ENCODE data around the gene BCAM. TPM values are rescaled to one million over a fixed set of nuclear protein-coding genes. Genes with fewer than 3 reads are reported as not detected.

Gene BCAM
- total RNA-seq, 3 donors from 2014 or later: 17.1 to 102 (median 75.4) TPM

- intact Hi-C loops (cut with DNase I; ENCODE audit: low total_unique reads): no loop called here
- no peaks in the 10 kb centered on the region for H3K9me3 ChIP-seq
- H3K27ac ChIP-seq: no peak overlapping the region
- no peaks in the 10 kb centered on the region for H3K36me3 ChIP-seq
- DNase-seq (ENCODE audit: low spot score in 2 of 2): no peak
- TF ChIP-seq POLR2A (IDR thresholded peaks at IDR 0.05) (no peak), POLR2AphosphoS5 (IDR thresholded peaks at IDR 0.05) (no peak)
- TF ChIP-seq, protein P1, sequence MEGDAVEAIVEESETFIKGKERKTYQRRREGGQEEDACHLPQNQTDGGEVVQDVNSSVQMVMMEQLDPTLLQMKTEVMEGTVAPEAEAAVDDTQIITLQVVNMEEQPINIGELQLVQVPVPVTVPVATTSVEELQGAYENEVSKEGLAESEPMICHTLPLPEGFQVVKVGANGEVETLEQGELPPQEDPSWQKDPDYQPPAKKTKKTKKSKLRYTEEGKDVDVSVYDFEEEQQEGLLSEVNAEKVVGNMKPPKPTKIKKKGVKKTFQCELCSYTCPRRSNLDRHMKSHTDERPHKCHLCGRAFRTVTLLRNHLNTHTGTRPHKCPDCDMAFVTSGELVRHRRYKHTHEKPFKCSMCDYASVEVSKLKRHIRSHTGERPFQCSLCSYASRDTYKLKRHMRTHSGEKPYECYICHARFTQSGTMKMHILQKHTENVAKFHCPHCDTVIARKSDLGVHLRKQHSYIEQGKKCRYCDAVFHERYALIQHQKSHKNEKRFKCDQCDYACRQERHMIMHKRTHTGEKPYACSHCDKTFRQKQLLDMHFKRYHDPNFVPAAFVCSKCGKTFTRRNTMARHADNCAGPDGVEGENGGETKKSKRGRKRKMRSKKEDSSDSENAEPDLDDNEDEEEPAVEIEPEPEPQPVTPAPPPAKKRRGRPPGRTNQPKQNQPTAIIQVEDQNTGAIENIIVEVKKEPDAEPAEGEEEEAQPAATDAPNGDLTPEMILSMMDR (IDR thresholded peaks at IDR 0.05): no peak
- H3K4me3 ChIP-seq: no peak overlapping the region
- H3K4me1 ChIP-seq: no peaks in the 10 kb centered on the region
- H3K27me3 ChIP-seq: no peaks in the 10 kb centered on the region
Measured at GRCh38 chr19:44839276-44839675, 30.4 kb downstream of the BCAM start.

DNA sequence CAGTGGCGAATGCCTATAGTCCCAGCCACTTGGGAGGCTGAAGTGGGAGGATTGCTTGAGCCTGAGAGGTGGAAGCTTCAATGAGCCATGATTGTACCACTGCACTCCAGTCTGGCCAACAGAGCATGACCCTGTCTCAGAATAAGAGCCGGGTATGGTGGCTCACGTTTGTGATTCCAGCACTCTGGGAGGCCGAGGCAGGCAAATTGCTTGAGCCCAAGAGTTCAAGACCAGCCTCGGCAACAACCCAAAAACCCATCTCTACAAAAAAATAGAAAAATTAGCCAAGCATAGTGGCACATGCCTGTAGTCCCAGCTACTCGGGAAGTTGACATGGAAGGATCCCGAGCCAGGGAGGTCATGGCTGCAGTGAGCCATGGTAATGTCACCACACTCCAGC is 31.9 kb downstream of the BCAM start:
- H3K9me3 ChIP-seq: no peaks in the 10 kb centered on the region
- H3K4me1 ChIP-seq: peaks cover 6 to 7% of the 10 kb centered on the region in 2 donors
- no peak for DNase-seq (ENCODE audit: low spot score in 2 of 2)
- no peaks in the 10 kb centered on the region for H3K36me3 ChIP-seq
- H3K27ac ChIP-seq: no peak overlapping the region
- TF ChIP-seq, protein P1 (IDR thresholded peaks at IDR 0.05): no peak
- TF ChIP-seq POLR2AphosphoS5 (IDR thresholded peaks at IDR 0.05): no peak
- TF ChIP-seq POLR2A (IDR thresholded peaks at IDR 0.05): no peak
- H3K27me3 ChIP-seq: no peaks in the 10 kb centered on the region
- intact Hi-C loops (cut with DNase I; ENCODE audit: low total_unique reads): no loop called here
- no peak overlapping the region for H3K4me3 ChIP-seq

DNA sequence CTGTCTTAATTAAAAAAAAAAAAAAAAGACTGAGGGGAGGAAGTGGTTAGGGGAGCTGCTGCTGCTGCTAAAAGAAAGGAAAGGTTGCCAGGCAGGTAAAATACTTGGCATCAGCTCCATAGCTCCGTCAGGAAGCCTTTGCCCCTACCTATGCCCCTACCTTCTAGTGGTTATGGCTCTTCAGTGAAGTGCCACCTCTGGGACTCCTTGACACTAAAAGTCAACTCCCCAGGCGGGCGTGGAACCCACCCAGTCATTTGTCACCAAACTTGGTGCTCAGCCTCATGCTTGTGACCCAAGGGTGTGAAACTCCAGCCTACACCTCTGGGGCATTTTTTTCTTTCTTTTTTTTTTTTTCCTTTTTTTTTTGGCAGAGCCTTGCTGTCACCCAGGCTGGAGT is 32.3 kb downstream of the BCAM start:
- DNase-seq (ENCODE audit: low spot score in 2 of 2): no peak
- Histone ChIP-seq H3K27me3 (no peaks in the 10 kb centered on the region), H3K36me3 (no peaks in the 10 kb centered on the region), H3K4me3 (no peak overlapping the region), H3K9me3 (no peaks in the 10 kb centered on the region), H3K4me1 (peaks cover 6 to 7% of the 10 kb centered on the region in 2 donors), H3K27ac (no peak overlapping the region)
- TF ChIP-seq POLR2A (IDR thresholded peaks at IDR 0.05) (no peak), POLR2AphosphoS5 (IDR thresholded peaks at IDR 0.05) (no peak)
- TF ChIP-seq, protein P1 (IDR thresholded peaks at IDR 0.05): no peak
- intact Hi-C loops (cut with DNase I; ENCODE audit: low total_unique reads): no loop called here

- peak overlapping the region; percentile 93 to 100 for H3K27ac ChIP-seq
- H3K4me1 ChIP-seq: peaks cover 6 to 7% of the 10 kb centered on the region in 2 donors
- intact Hi-C loops (cut with DNase I; ENCODE audit: low total_unique reads): no loop called here
- TF ChIP-seq POLR2A (IDR thresholded peaks at IDR 0.05) (no peak), POLR2AphosphoS5 (IDR thresholded peaks at IDR 0.05) (no peak)
- TF ChIP-seq, protein P1 (IDR thresholded peaks at IDR 0.05): no peak
- no peaks in the 10 kb centered on the region for H3K36me3 ChIP-seq
- no peak for DNase-seq (ENCODE audit: low spot score in 2 of 2)
- peak overlapping the region; percentile 96 to 100 (median 99) for H3K4me3 ChIP-seq
- no peaks in the 10 kb centered on the region for H3K9me3 ChIP-seq
- H3K27me3 ChIP-seq: no peaks in the 10 kb centered on the region
Measured at GRCh38 chr19:44845286-44845611, 36.3 kb downstream of the BCAM start.

GRCh38 chr19:44845612-44846454 is 36.9 kb downstream of the BCAM start, which contains the start of gene NECTIN2:
TSS of gene NECTIN2 (plus strand) at chr19:44846297. CDS start at chr19:44846526, 229 bp downstream.
- peak within 1 kb of the TSS; percentile 96 to 100 (median 99) for H3K4me3 ChIP-seq
- no peaks in the 10 kb centered on the region for H3K9me3 ChIP-seq
- peak; percentile 59 to 91 (median 81) for TF ChIP-seq POLR2AphosphoS5 (IDR thresholded peaks at IDR 0.05)
- TF ChIP-seq, protein P1 (IDR thresholded peaks at IDR 0.05): peak; percentile 76 to 94 (median 94)
- peak; percentile 84 for TF ChIP-seq POLR2A (IDR thresholded peaks at IDR 0.05)
- peak within 1 kb of the TSS; percentile 100 for H3K27ac ChIP-seq
- H3K4me1 ChIP-seq: peaks cover 7 to 11% of the 10 kb centered on the region in 2 donors
- intact Hi-C loops (cut with DNase I; ENCODE audit: low total_unique reads): no loop called here
- DNase-seq (ENCODE audit: low spot score in 2 of 2): peak; percentile 99 to 100
- H3K27me3 ChIP-seq: no peaks in the 10 kb centered on the region
- H3K36me3 ChIP-seq: no peaks in the 10 kb centered on the region
